Stimulated activated CD4-positive, alpha-beta T cell treated with anti-CD3 and anti-CD28 coated beads, Interleukin-4, amount 100 ng/mL, for 1 hour (primary cell): ENCODE data around the gene CLBA1.
"Not testable (repeated sequence)": the region's sequence is repeated elsewhere in the genome, so short reads cannot be mapped to it uniquely, and the experiment has no call there.

Source experiments
- DNase-seq: peaks from one replicate; pipeline ENCODE4 v3.0.0-alpha.2; 2020

The CLBA1 gene

GRCh38 chr14:104947881-104948735 is 37.5 kb upstream of the CLBA1 start:
- not testable (repeated sequence) for DNase-seq

GRCh38 chr14:104948736-104949031 is 36.9 kb upstream of the CLBA1 start:
- no peak for DNase-seq

GRCh38 chr14:104949406-104949955 is 36.1 kb upstream of the CLBA1 start:
- not testable (repeated sequence) for DNase-seq

- no peak for DNase-seq
These were observed 35.6 kb upstream of the CLBA1 start for GRCh38 chr14:104950021-104950420.

- DNase-seq, result not testable (repeated sequence)
These were observed 34.9 kb upstream of the CLBA1 start for GRCh38 chr14:104950701-104951100.

- DNase-seq, result not testable (repeated sequence)
These were observed 33.5 kb upstream of the CLBA1 start for GRCh38 chr14:104951863-104952657.

- no peak for DNase-seq
These were observed 32.5 kb upstream of the CLBA1 start for GRCh38 chr14:104953097-104953496.

- no peak for DNase-seq
These were observed 31.5 kb upstream of the CLBA1 start for GRCh38 chr14:104953896-104954656.

- DNase-seq, result no peak
These were observed 30.7 kb upstream of the CLBA1 start for GRCh38 chr14:104954746-104955395.

GRCh38 chr14:104955396-104955770 is 30.2 kb upstream of the CLBA1 start:
- DNase-seq, result no peak

GRCh38 chr14:104956290-104956890 is 29.2 kb upstream of the CLBA1 start:
- DNase-seq, result no peak

GRCh38 chr14:104957146-104958113 is 28.2 kb upstream of the CLBA1 start:
- DNase-seq, result no peak

- DNase-seq, result no peak
These were observed 21.0 kb upstream of the CLBA1 start for GRCh38 chr14:104964546-104964945.

- DNase-seq, result no peak
These were observed 19.9 kb upstream of the CLBA1 start for GRCh38 chr14:104965561-104966231.

GRCh38 chr14:104966261-104966865 is 19.2 kb upstream of the CLBA1 start:
- DNase-seq, result no peak

- DNase-seq, result no peak
These were observed 18.6 kb upstream of the CLBA1 start for GRCh38 chr14:104966981-104967385.

- no peak for DNase-seq
These were observed 18.0 kb upstream of the CLBA1 start for GRCh38 chr14:104967386-104968152.

GRCh38 chr14:104968153-104968527 is 17.4 kb upstream of the CLBA1 start:
- DNase-seq, result no peak
